Measurements from ENCODE around the gene PRUNE1.

Gene PRUNE1

GRCh38 chr1:150970808-150971582 lies 37.3 kb upstream of the PRUNE1 start:
- Histone ChIP-seq H3K27me3 (ENCODE audit: control insufficient read depth in 1 of 2, insufficient read depth in 2 of 2, low read length in 2 of 2) (no peaks in the 10 kb centered on the region), H3K9me3 (ENCODE audit: control insufficient read depth in 2 of 2, low read length in 2 of 2) (no peaks in the 10 kb centered on the region), H3K36me3 (ENCODE audit: control insufficient read depth in 2 of 2, insufficient read depth in 2 of 2, low read length in 2 of 2) (peaks cover 28 to 29% of the 10 kb centered on the region in 2 donors), H3K4me1 (ENCODE audit: control insufficient read depth, insufficient read depth, low read length) (peaks cover 48% of the 10 kb centered on the region), H3K27ac (ENCODE audit: low read length) (peak overlapping the region; percentile 84), H3K4me3 (ENCODE audit: low read length in 2 of 2) (peak overlapping the region; percentile 34 to 86), H3K9ac (ENCODE audit: low read length in 2 of 2) (peak overlapping the region; percentile 6 to 29)

DNA sequence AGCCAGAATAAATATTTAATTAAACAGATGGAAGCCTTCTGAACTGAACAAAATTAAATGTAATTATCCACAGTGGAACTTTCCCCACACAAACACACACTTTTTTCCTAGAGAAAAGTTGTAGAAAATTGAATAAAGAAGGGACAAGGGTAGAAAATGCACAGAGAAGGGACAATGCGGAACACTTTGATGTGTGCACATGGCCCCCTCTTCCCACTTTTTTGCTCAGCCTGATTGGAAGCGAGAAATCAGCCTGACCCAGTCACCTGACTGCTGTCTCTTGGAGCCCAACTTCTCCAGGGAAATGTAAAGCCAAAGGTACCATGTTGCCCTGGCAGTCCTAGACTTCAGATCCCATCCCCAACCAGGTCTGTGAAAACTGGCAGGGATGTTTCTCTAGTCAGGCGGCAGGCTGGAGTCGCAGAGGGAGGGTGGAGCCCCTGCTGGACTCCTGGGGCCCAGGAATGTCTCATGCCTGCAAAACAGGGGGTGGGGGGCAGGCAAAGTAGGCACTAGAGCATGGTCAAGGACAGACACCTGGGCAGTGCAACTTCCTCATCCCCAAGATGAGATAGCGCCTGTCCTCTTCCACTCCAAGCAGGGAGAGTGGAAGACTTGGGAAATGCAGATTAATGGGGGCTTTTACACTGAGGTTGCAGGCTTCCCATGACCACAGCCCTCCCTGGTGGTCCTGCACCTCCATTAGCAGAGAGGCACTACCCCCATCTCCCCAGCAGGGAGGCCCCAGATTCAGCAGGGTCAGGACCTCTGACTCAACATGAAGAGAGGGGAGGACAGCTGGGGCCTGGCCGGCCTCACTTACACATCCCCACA lies 36.4 kb upstream of the PRUNE1 start:
- Histone ChIP-seq H3K9ac (ENCODE audit: low read length in 2 of 2) (peak overlapping the region; percentile 18 to 29), H3K27ac (ENCODE audit: low read length) (peak overlapping the region; percentile 84), H3K4me1 (ENCODE audit: control insufficient read depth, insufficient read depth, low read length) (peaks cover 48% of the 10 kb centered on the region), H3K27me3 (ENCODE audit: control insufficient read depth in 1 of 2, insufficient read depth in 2 of 2, low read length in 2 of 2) (no peaks in the 10 kb centered on the region), H3K4me3 (ENCODE audit: low read length in 2 of 2) (peak overlapping the region; percentile 86 to 96), H3K9me3 (ENCODE audit: control insufficient read depth in 2 of 2, low read length in 2 of 2) (no peaks in the 10 kb centered on the region), H3K36me3 (ENCODE audit: control insufficient read depth in 2 of 2, insufficient read depth in 2 of 2, low read length in 2 of 2) (peaks cover 20% of the 10 kb centered on the region in 2 donors)

DNA sequence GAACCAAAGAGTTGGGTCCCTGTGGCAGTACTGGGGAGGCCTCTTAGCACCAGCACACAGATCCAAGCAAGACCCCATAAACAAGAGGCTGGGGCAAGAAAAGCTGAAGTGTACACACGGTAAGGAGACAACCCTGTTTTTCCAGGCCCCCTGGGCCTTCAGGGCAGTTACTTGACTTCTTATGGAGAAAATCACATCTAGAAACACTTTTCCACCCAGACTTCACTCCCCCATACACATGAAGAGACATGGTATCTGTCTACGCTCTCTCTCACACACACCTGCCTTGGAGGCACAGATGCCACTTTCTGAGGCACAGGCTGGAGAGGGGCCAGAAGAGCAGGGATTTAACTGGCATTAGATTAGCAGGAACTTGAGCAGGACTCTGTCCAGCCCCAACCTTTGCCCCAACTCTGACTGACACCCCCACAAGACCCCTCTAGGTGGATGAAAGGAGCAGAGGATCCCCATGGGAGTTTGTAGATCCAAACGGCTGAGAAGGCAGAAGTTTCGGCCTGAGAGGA lies 35.8 kb upstream of the PRUNE1 start:
- Histone ChIP-seq H3K4me1 (ENCODE audit: control insufficient read depth, insufficient read depth, low read length) (peaks cover 53% of the 10 kb centered on the region), H3K27ac (ENCODE audit: low read length) (peak overlapping the region; percentile 84), H3K9ac (ENCODE audit: low read length in 2 of 2) (peak overlapping the region; percentile 94 to 96), H3K27me3 (ENCODE audit: control insufficient read depth in 1 of 2, insufficient read depth in 2 of 2, low read length in 2 of 2) (no peaks in the 10 kb centered on the region), H3K9me3 (ENCODE audit: control insufficient read depth in 2 of 2, low read length in 2 of 2) (no peaks in the 10 kb centered on the region), H3K4me3 (ENCODE audit: low read length in 2 of 2) (peak overlapping the region; percentile 86 to 96), H3K36me3 (ENCODE audit: control insufficient read depth in 2 of 2, insufficient read depth in 2 of 2, low read length in 2 of 2) (peaks cover 13 to 14% of the 10 kb centered on the region in 2 donors)

- Histone ChIP-seq H3K9me3 (ENCODE audit: control insufficient read depth in 2 of 2, low read length in 2 of 2) (no peaks in the 10 kb centered on the region), H3K27me3 (ENCODE audit: control insufficient read depth in 1 of 2, insufficient read depth in 2 of 2, low read length in 2 of 2) (no peaks in the 10 kb centered on the region), H3K4me1 (ENCODE audit: control insufficient read depth, insufficient read depth, low read length) (peaks cover 53% of the 10 kb centered on the region), H3K36me3 (ENCODE audit: control insufficient read depth in 2 of 2, insufficient read depth in 2 of 2, low read length in 2 of 2) (peaks cover 4 to 5% of the 10 kb centered on the region in 2 donors), H3K9ac (ENCODE audit: low read length in 2 of 2) (peak overlapping the region; percentile 94 to 96), H3K4me3 (ENCODE audit: low read length in 2 of 2) (peak overlapping the region; percentile 86 to 96), H3K27ac (ENCODE audit: low read length) (peak overlapping the region; percentile 84)
These were observed 34.9 kb upstream of the PRUNE1 start for GRCh38 chr1:150973258-150973835.

- Histone ChIP-seq H3K27me3 (ENCODE audit: control insufficient read depth in 1 of 2, insufficient read depth in 2 of 2, low read length in 2 of 2) (no peaks in the 10 kb centered on the region), H3K4me3 (ENCODE audit: low read length in 2 of 2) (peak overlapping the region; percentile 86 to 96), H3K27ac (ENCODE audit: low read length) (peak overlapping the region; percentile 84), H3K4me1 (ENCODE audit: control insufficient read depth, insufficient read depth, low read length) (peaks cover 53% of the 10 kb centered on the region), H3K36me3 (ENCODE audit: control insufficient read depth in 2 of 2, insufficient read depth in 2 of 2, low read length in 2 of 2) (no peaks in the 10 kb centered on the region), H3K9me3 (ENCODE audit: control insufficient read depth in 2 of 2, low read length in 2 of 2) (no peaks in the 10 kb centered on the region), H3K9ac (ENCODE audit: low read length in 2 of 2) (peak overlapping the region; percentile 94 to 96)
These were observed 34.2 kb upstream of the PRUNE1 start for GRCh38 chr1:150973836-150974579.

GRCh38 chr1:150974580-150975478 lies 33.4 kb upstream of the PRUNE1 start, which contains the start of gene CERS2:
TSS of gene CERS2 (minus strand) at chr1:150974835. CDS start at chr1:150969090, 5,745 bp downstream.
- H3K27ac ChIP-seq (ENCODE audit: low read length), result peak within 1 kb of the TSS; percentile 84
- peaks cover 52% of the 10 kb centered on the region for H3K4me1 ChIP-seq (ENCODE audit: control insufficient read depth, insufficient read depth, low read length)
- no peaks in the 10 kb centered on the region for H3K9me3 ChIP-seq (ENCODE audit: control insufficient read depth in 2 of 2, low read length in 2 of 2)
- H3K9ac ChIP-seq (ENCODE audit: low read length in 2 of 2), result peak within 1 kb of the TSS; percentile 94 to 96
- no peaks in the 10 kb centered on the region for H3K27me3 ChIP-seq (ENCODE audit: control insufficient read depth in 1 of 2, insufficient read depth in 2 of 2, low read length in 2 of 2)
- no peaks in the 10 kb centered on the region for H3K36me3 ChIP-seq (ENCODE audit: control insufficient read depth in 2 of 2, insufficient read depth in 2 of 2, low read length in 2 of 2)
- peak within 1 kb of the TSS; percentile 86 to 96 for H3K4me3 ChIP-seq (ENCODE audit: low read length in 2 of 2)

GRCh38 chr1:150976401-150976821 lies 31.8 kb upstream of the PRUNE1 start:
- no peak overlapping the region for H3K9ac ChIP-seq (ENCODE audit: low read length in 2 of 2)
- no peaks in the 10 kb centered on the region for H3K9me3 ChIP-seq (ENCODE audit: control insufficient read depth in 2 of 2, low read length in 2 of 2)

DNA sequence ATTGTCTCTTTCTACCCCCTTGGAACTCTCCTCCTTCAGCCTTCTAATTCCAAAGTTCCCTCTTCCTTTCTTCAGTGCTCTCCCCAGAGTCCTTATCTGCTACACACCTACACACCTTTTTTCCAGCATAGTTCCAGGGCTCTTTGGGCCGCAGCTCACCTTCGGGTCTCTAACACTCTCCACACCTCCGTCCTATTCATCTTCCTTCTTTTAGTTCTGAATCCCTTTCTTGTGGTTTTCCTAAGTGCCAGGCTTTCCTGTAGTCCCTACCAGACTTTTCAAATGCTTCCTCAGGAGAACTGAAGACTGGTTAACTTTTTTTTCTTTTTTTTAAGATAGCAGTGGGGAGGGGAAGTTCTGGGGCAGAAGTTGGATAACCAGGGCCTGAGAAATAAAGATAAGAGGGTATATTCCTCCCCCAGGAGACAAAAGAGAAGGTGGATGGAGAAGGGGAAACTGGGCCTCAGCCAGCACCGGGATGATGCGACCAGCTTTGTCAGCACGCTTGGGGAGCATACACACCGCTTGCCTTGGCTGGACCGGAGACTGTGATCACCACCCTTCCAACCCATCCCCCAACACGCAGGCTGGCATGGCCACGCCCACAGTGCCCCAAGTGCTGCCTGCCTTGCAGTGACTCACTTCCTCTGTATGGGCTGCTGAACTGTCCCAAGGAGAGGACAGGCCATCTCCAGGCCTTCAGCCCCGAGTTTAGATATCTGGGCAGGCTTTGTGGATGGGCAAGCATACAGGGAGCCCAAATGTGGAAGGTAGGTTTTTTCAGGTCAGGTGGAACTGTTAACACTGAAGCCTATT lies 31.2 kb upstream of the PRUNE1 start:
- no peak overlapping the region for H3K9ac ChIP-seq (ENCODE audit: low read length in 2 of 2)
- peak overlapping the region in 1 of 2 donors; percentile 22 for H3K4me3 ChIP-seq (ENCODE audit: low read length in 2 of 2)
- no peaks in the 10 kb centered on the region for H3K27me3 ChIP-seq (ENCODE audit: control insufficient read depth in 1 of 2, insufficient read depth in 2 of 2, low read length in 2 of 2)
- no peaks in the 10 kb centered on the region for H3K36me3 ChIP-seq (ENCODE audit: control insufficient read depth in 2 of 2, insufficient read depth in 2 of 2, low read length in 2 of 2)
- H3K27ac ChIP-seq (ENCODE audit: low read length), result peak overlapping the region; percentile 74
- H3K4me1 ChIP-seq (ENCODE audit: control insufficient read depth, insufficient read depth, low read length), result peaks cover 31% of the 10 kb centered on the region
- no peaks in the 10 kb centered on the region for H3K9me3 ChIP-seq (ENCODE audit: control insufficient read depth in 2 of 2, low read length in 2 of 2)

More at GRCh38 chr1:150976401-150976821, 31.8 kb upstream of the PRUNE1 start:
- Histone ChIP-seq H3K27me3 (ENCODE audit: control insufficient read depth in 1 of 2, insufficient read depth in 2 of 2, low read length in 2 of 2) (no peaks in the 10 kb centered on the region), H3K4me1 (ENCODE audit: control insufficient read depth, insufficient read depth, low read length) (peaks cover 38% of the 10 kb centered on the region), H3K27ac (ENCODE audit: low read length) (peak overlapping the region; percentile 74), H3K4me3 (ENCODE audit: low read length in 2 of 2) (no peak overlapping the region), H3K36me3 (ENCODE audit: control insufficient read depth in 2 of 2, insufficient read depth in 2 of 2, low read length in 2 of 2) (no peaks in the 10 kb centered on the region)
